NCI-H128 (cell line): ENCODE results near the gene STIMATE.

Experiments
- DNase-seq: peaks from one replicate; lab custom pipeline; 2025; ENCODE audit not compliant: unreplicated experiment; lab: John Stamatoyannopoulos, UW

STIMATE gene

GRCh38 chr3:52793702-52794611 lies 103.4 kb downstream of the STIMATE start:
- no peak for DNase-seq

GRCh38 chr3:52792961-52793695 lies 104.2 kb downstream of the STIMATE start:
- no peak for DNase-seq

GRCh38 chr3:52792413-52792812 lies 104.9 kb downstream of the STIMATE start:
- DNase-seq: no peak

- DNase-seq: no peak
Measured at GRCh38 chr3:52791928-52792327, 105.4 kb downstream of the STIMATE start.

- DNase-seq: no peak
Measured at GRCh38 chr3:52791366-52791765, 106.0 kb downstream of the STIMATE start.

- no peak for DNase-seq
Measured at GRCh38 chr3:52790741-52791140, 106.6 kb downstream of the STIMATE start.

GRCh38 chr3:52790337-52790736 lies 107.0 kb downstream of the STIMATE start:
- no peak for DNase-seq

- DNase-seq: no peak
Measured at GRCh38 chr3:52789746-52790040, 107.7 kb downstream of the STIMATE start.

- no peak for DNase-seq
Measured at GRCh38 chr3:52788890-52789745, 108.2 kb downstream of the STIMATE start.

GRCh38 chr3:52787672-52788625 lies 109.4 kb downstream of the STIMATE start:
- no peak for DNase-seq

- no peak for DNase-seq
Measured at GRCh38 chr3:52787246-52787645, 110.1 kb downstream of the STIMATE start.
